CD8-positive, alpha-beta memory T cell (primary cell): ENCODE data around the gene MCEE. TPM values are rescaled to one million over a fixed set of nuclear protein-coding genes. Genes with fewer than 3 reads are reported as not detected.

Source experiments
- CTCF ChIA-PET: fragments of 350-600 bp; sonication (Branson Sonifier 250); formaldehyde crosslinking; loops from one replicate; lab custom pipeline; 2021; ENCODE audit warnings: antibody characterized with exemption; lab: Charles Lee
- POLR2A ChIA-PET: fragments of 350-600 bp; sonication (Branson Sonifier 250); formaldehyde crosslinking; loops from one replicate; lab custom pipeline; 2021; ENCODE audit warnings: antibody characterized with exemption; lab: Charles Lee
- DNase-seq, 5 donors: peaks; one replicate each; pipeline versions ENCODE4 v3.0.0 to v3.0.0-alpha.2; 2020 to 2022; ENCODE audit warnings: mixed read lengths in 1 of 5
- H3K27ac ChIP-seq: one replicate; pipeline ENCODE4 v1.7.0; 2013; ENCODE audit warnings: low read depth, mild to moderate bottlenecking, low read length, moderate library complexity
- H3K27me3 ChIP-seq: 2 replicates; pipeline ENCODE4 v1.7.0; 2013; ENCODE audit warnings: low read length, mild to moderate bottlenecking; ENCODE audit not compliant: insufficient read depth, poor library complexity, severe bottlenecking
- H3K36me3 ChIP-seq: 2 replicates; pipeline ENCODE4 v1.7.0; 2013; ENCODE audit warnings: mild to moderate bottlenecking, low read length, moderate library complexity; ENCODE audit not compliant: insufficient read depth
- H3K4me1 ChIP-seq: 2 replicates; pipeline ENCODE4 v1.7.0; 2013; ENCODE audit warnings: mild to moderate bottlenecking, low read length, moderate library complexity; ENCODE audit not compliant: insufficient read depth
- H3K4me3 ChIP-seq: 2 replicates; pipeline ENCODE4 v1.7.0; 2013; ENCODE audit warnings: mild to moderate bottlenecking, low read length
- H3K9me3 ChIP-seq: 2 replicates; pipeline ENCODE4 v1.7.0; 2013; ENCODE audit warnings: mild to moderate bottlenecking, low read length
- H3K27ac Mint-ChIP-seq, 8 donors: one replicate each; pipeline ENCODE4 v1.8.0; 2020 to 2021; ENCODE audit warnings: mixed read lengths in 8 of 8, mild to moderate bottlenecking in 6 of 8, inconsistent platforms in 3 of 8, moderate library complexity in 3 of 8
- H3K27me3 Mint-ChIP-seq, 2 donors: one replicate each; pipeline ENCODE4 v1.8.0; 2020 to 2021; ENCODE audit warnings: mixed read lengths in 2 of 2, mild to moderate bottlenecking in 1 of 2, moderate library complexity in 1 of 2
- H3K36me3 Mint-ChIP-seq, 3 donors: one replicate each; pipeline ENCODE4 v1.8.0; 2020 to 2021; ENCODE audit warnings: mixed read lengths in 3 of 3, inconsistent platforms in 1 of 3, mild to moderate bottlenecking in 1 of 3
- H3K4me1 Mint-ChIP-seq, 3 donors: one replicate each; pipeline ENCODE4 v1.8.0; 2020 to 2021; ENCODE audit warnings: mixed read lengths in 3 of 3, inconsistent platforms in 1 of 3, mild to moderate bottlenecking in 1 of 3
- H3K4me3 Mint-ChIP-seq, 7 donors: one replicate each; pipeline ENCODE4 v1.8.0; 2020 to 2021; ENCODE audit warnings: mixed read lengths in 7 of 7, mild to moderate bottlenecking in 6 of 7, moderate library complexity in 4 of 7, inconsistent platforms in 2 of 7
- H3K9me3 Mint-ChIP-seq, 5 donors: one replicate each; pipeline ENCODE4 v1.8.0; 2020 to 2022; ENCODE audit warnings: mixed read lengths in 5 of 5, mild to moderate bottlenecking in 3 of 5, moderate library complexity in 2 of 5, inconsistent platforms in 1 of 5
- polyA plus RNA-seq: library from polyadenylated mRNA; unstranded; fragments of 300-500 nt; fragmentation: Illumina TruSeq; gene quantifications from one replicate; pipeline ENCODE4 v1.2.3, GENCODE V29; 2021
- total RNA-seq, 2 experiments: library from RNA; stranded (reverse); gene quantifications; one replicate each; pipeline ENCODE4 v1.2.3, GENCODE V29; 2021

The MCEE gene
- total and polyA plus RNA-seq, 3 experiments from 2014 or later: 12.3 to 21.8 (median 13.5) TPM

DNA sequence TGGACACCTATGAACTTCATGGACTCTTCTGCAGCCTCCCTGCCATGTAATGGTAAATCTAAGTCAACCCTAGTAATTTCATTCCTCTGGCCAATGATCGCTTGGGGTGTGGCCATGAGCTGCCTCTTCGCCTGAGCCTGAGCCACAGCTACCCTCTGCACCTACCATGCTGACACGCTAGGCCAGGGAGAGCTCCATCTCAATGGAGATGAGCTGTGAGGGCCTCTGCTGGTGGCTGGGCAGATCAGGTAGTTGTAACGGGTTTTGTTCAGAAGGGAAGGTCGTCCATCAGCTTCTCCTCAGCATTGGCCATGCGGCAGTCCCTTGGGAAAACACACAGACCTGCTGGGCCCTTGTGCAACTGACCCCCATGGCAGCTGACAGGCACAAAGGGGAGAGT lies 24.8 kb upstream of the MCEE start:
- Mint-ChIP-seq H3K27me3 (peaks cover 4 to 12% of the 10 kb centered on the region in 2 donors), H3K4me3 (no peak overlapping the region), H3K27ac (peak overlapping the region in 2 of 8 donors; percentile 13 to 58), H3K4me1 (peaks cover 7 to 9% (median 8%) of the 10 kb centered on the region in 3 donors), H3K36me3 (peaks cover 0 to 14% (median 6%) of the 10 kb centered on the region in 3 donors), H3K9me3 (no peaks in the 10 kb centered on the region)
- CTCF ChIA-PET: interaction anchor here (1.4 kb wide), 2 partner anchors 24 to 54 kb away, joined by 3 to 5 read pairs; partner anchors contain the start of gene MPHOSPH10
- Histone ChIP-seq H3K36me3 (no peaks in the 10 kb centered on the region), H3K9me3 (no peaks in the 10 kb centered on the region), H3K27me3 (no peaks in the 10 kb centered on the region), H3K4me3 (no peak overlapping the region), H3K27ac (no peak overlapping the region), H3K4me1 (peaks cover 5% of the 10 kb centered on the region)
- POLR2A ChIA-PET: no interaction called here
- peak in 1 of 5 donors; percentile 50 for DNase-seq

DNA sequence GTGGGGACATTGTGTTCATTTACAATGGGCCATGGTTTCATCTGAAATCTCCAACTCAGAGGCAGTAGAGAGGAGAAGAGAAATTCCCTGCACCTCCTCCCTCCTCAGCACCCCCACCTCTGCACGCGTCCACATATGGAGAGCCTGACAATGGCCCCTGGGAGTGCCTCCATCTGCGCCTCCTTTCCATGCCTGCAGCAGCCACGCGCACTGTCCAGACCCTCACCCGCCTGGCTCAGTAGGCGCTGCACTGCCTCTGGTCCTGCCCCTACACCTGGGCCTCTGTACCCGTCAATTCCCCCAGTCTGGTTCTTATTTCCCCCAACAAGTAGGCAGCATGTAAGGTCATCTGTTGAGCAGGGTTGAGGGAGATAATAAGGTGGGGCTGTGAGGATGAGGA lies 24.2 kb upstream of the MCEE start:
- ChIA-PET CTCF (interaction anchor here (1.4 kb wide), 1 partner anchor 53 kb away, joined by 5 read pairs; no protein-coding TSS in a partner anchor), POLR2A (no interaction called here)

DNA sequence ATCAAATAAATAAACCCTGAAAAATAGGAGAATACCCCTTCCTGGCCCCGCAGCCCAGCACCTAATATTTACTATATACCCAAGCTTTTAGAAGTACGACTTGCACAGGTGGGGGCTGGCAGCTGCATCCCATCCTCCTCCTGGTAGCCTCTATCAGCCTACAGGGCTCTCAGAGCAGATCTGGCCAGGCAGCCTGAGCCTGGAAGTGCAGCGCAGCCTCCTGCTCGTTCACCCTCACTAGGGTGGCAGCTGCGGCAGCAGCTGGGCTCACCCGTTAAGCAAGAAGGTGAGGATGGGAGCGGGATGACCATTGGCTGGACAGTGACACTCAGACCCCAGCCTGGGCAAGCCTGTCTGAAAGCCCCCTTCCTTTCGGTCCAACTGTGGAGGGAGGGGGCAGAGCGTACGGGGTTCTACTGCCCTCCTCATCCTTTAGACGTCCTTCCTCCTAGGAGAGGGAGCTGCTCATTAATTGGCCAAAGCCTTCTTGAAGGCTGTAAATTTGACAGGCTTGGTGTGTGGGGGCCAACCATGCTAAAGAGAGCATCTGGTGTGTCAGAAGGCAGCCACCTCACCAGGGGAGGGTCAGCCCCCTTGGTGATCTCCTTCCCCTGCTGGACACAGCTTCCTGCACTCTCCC lies 23.7 kb upstream of the MCEE start:
- no peak overlapping the region for H3K27ac ChIP-seq
- no peak overlapping the region for H3K4me3 ChIP-seq
- no peaks in the 10 kb centered on the region for H3K9me3 ChIP-seq
- ChIA-PET CTCF (interaction anchor here (1.4 kb wide), 1 partner anchor 52 kb away, joined by 5 read pairs; no protein-coding TSS in a partner anchor), POLR2A (no interaction called here)
- Mint-ChIP-seq H3K27me3 (peaks cover 4 to 12% of the 10 kb centered on the region in 2 donors), H3K9me3 (no peaks in the 10 kb centered on the region), H3K27ac (no peak overlapping the region), H3K4me3 (no peak overlapping the region), H3K36me3 (peaks cover 0 to 25% (median 10%) of the 10 kb centered on the region in 3 donors), H3K4me1 (peaks cover 7 to 9% (median 8%) of the 10 kb centered on the region in 3 donors)
- DNase-seq: no peak
- H3K4me1 ChIP-seq: peaks cover 5% of the 10 kb centered on the region
- H3K36me3 ChIP-seq: peaks cover 10% of the 10 kb centered on the region
- H3K27me3 ChIP-seq: no peaks in the 10 kb centered on the region

More for the DNA sequence above, 24.2 kb upstream of the MCEE start:
- Mint-ChIP-seq H3K9me3 (no peaks in the 10 kb centered on the region), H3K36me3 (peaks cover 0 to 20% (median 6%) of the 10 kb centered on the region in 3 donors), H3K27ac (no peak overlapping the region), H3K4me1 (peaks cover 7 to 9% (median 8%) of the 10 kb centered on the region in 3 donors), H3K27me3 (peaks cover 4 to 12% of the 10 kb centered on the region in 2 donors), H3K4me3 (no peak overlapping the region)
- H3K4me1 ChIP-seq: peaks cover 5% of the 10 kb centered on the region
- H3K9me3 ChIP-seq: no peaks in the 10 kb centered on the region
- no peak overlapping the region for H3K27ac ChIP-seq
- H3K4me3 ChIP-seq: no peak overlapping the region
- no peak for DNase-seq
- H3K36me3 ChIP-seq: peaks cover 4% of the 10 kb centered on the region
- H3K27me3 ChIP-seq: no peaks in the 10 kb centered on the region

DNA sequence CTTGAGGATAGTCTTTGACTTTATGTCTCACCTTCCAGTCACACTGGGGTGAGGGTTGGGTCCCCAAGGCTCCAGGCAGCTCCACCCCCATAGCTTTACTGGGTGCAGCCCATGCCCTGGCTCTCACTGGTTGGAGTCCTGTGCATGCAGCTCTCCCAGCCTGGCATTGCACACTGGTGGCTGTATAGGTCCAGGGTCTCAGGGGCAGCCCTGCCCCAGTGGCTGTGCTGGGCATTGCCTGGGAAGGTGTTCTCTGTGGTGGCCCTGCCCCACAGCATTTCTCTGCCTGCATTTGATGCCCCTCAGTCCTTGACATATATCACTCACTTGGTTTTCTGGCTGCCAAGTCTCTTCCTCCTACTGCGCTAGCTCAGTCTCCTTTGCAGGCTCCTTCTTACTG lies 21.6 kb upstream of the MCEE start:
- ChIA-PET POLR2A (no interaction called here), CTCF (interaction anchor here (1.1 kb wide), 1 partner anchor 53 kb away, joined by 3 read pairs; no protein-coding TSS in a partner anchor)
- H3K9me3 ChIP-seq: no peaks in the 10 kb centered on the region
- peaks cover under 1 to 4% of the 10 kb centered on the region in 2 donors for H3K27me3 Mint-ChIP-seq
- peaks cover 0 to 2% (median 0%) of the 10 kb centered on the region in 3 donors for H3K4me1 Mint-ChIP-seq
- no peaks in the 10 kb centered on the region for H3K27me3 ChIP-seq
- no peak overlapping the region for H3K27ac ChIP-seq
- no peaks in the 10 kb centered on the region for H3K4me1 ChIP-seq
- H3K36me3 ChIP-seq: peaks cover 23% of the 10 kb centered on the region
- DNase-seq: no peak
- no peak overlapping the region for H3K4me3 ChIP-seq
- no peaks in the 10 kb centered on the region for H3K9me3 Mint-ChIP-seq
- no peak overlapping the region for H3K4me3 Mint-ChIP-seq
- H3K27ac Mint-ChIP-seq: peak overlapping the region in 2 of 8 donors; percentile 56 to 77
- H3K36me3 Mint-ChIP-seq: peaks cover 0 to 44% (median 15%) of the 10 kb centered on the region in 3 donors

DNA sequence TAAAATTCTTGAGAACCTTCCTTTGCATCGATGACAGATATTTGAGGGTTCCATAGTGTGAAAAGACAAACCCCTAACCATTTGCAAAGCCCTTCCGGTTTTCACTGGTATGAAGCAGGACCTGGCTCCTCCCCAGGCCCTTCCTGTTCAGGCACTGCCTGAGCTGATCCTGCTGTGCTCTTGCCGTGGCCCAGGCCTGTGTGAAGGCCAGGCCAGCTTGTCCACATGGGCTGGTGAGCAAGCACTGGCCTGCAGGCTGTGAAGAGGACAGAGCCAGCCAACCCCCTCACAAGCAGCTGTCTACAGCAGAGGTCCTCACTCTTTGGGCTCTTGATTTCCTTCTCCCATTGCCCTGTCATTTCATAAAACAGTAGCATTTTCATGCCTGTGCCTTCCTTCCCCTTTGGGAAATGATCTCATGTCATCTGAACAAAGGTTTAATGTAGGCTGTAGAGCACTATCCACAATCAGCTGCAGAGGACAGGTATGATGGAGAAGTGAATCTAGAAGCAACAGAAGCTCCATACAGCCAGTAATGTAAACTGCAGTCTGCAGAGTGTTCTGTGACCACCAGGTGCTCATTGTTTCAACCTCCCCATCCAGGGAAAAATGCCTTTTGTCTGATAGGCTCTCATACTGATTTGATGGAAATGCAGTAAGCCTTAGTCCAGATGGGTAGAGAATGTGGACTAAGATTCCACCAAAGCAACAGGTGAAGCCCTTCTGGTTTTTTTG lies 20.2 kb upstream of the MCEE start:
- Mint-ChIP-seq H3K36me3 (peaks cover 0 to 55% (median 21%) of the 10 kb centered on the region in 3 donors), H3K27me3 (no peaks in the 10 kb centered on the region), H3K4me1 (no peaks in the 10 kb centered on the region), H3K9me3 (no peaks in the 10 kb centered on the region), H3K4me3 (no peak overlapping the region), H3K27ac (peak overlapping the region in 4 of 8 donors; percentile 16 to 85 (median 47))
- Histone ChIP-seq H3K36me3 (peaks cover 29% of the 10 kb centered on the region), H3K27ac (no peak overlapping the region), H3K4me1 (no peaks in the 10 kb centered on the region), H3K4me3 (no peak overlapping the region), H3K9me3 (no peaks in the 10 kb centered on the region), H3K27me3 (no peaks in the 10 kb centered on the region)
- CTCF ChIA-PET: interaction anchor here (1.6 kb wide), 1 partner anchor 77 kb away, joined by 3 read pairs; the partner anchor contains the start of gene PAIP2B
- DNase-seq: no peak
- POLR2A ChIA-PET: no interaction called here

DNA sequence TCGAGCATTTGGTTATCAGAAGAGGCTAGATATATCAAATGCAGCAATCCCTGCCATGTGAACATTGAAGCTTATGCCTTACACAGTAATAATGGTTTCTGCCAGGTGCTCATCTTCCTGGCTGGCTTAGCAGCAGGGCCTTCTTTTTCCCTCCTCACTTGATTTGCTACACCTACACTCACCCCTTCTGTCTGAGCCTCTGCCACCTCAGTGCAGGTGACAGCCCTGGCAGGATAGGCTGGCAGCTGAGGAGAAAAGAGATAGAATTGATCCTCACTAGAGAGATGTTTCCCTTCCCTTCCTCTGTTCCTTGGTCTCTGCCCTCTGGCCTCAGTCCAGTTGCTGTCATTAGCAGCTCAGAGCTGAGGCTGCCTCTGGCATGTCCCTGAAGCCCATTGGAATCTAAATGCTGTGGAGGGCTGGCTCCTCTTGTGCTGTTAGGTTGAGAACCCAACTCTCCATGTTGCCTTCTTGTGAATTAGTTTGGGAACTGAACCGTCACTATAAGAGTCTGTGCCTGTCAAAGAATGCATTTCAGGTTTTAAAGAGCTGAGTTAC lies 18.6 kb upstream of the MCEE start:
- Histone ChIP-seq H3K4me1 (no peaks in the 10 kb centered on the region), H3K36me3 (peaks cover 43% of the 10 kb centered on the region), H3K4me3 (no peak overlapping the region), H3K27me3 (no peaks in the 10 kb centered on the region), H3K27ac (no peak overlapping the region), H3K9me3 (no peaks in the 10 kb centered on the region)
- no peak overlapping the region for H3K4me3 Mint-ChIP-seq
- CTCF ChIA-PET: interaction anchor here (1.6 kb wide), 1 partner anchor 78 kb away, joined by 3 read pairs; the partner anchor contains the start of gene PAIP2B
- DNase-seq: no peak
- H3K27ac Mint-ChIP-seq: peak overlapping the region in 1 of 8 donors; percentile 1
- peaks cover 5 to 72% (median 31%) of the 10 kb centered on the region in 3 donors for H3K36me3 Mint-ChIP-seq
- H3K4me1 Mint-ChIP-seq: no peaks in the 10 kb centered on the region
- no peaks in the 10 kb centered on the region for H3K27me3 Mint-ChIP-seq
- H3K9me3 Mint-ChIP-seq: no peaks in the 10 kb centered on the region
- POLR2A ChIA-PET: no interaction called here

DNA sequence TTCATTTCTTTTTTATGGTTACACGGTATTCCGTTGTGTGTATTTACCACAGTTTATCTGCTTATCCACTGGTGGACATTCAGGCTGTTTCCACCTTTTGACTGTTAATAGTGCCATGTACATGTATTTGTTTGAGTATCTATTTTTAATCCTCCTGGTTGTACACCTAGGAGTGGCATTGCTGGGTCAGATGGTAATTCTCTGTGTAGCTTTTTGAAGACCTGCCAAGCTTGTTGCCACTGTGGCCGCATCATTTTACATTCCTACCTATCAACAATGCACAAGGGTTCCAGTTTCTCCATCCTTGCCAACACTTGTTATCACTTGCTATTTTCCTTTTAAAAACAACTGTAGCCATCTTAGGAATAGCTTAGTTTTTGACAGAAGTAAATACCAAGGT lies 13.8 kb upstream of the MCEE start:
- POLR2A ChIA-PET: interaction anchor here (0.9 kb wide), 1 partner anchor 13 kb away, joined by 3 read pairs; no protein-coding TSS in a partner anchor
- H3K9me3 ChIP-seq: no peaks in the 10 kb centered on the region
- peaks cover 5 to 91% (median 32%) of the 10 kb centered on the region in 3 donors for H3K36me3 Mint-ChIP-seq
- no peaks in the 10 kb centered on the region for H3K27me3 Mint-ChIP-seq
- no peak overlapping the region for H3K27ac Mint-ChIP-seq
- no peak overlapping the region for H3K27ac ChIP-seq
- no peaks in the 10 kb centered on the region for H3K27me3 ChIP-seq
- H3K4me1 ChIP-seq: no peaks in the 10 kb centered on the region
- CTCF ChIA-PET: interaction anchor here (1.5 kb wide), 2 partner anchors 13 to 43 kb away, joined by 3 to 4 read pairs; no protein-coding TSS in a partner anchor
- no peaks in the 10 kb centered on the region for H3K4me1 Mint-ChIP-seq
- H3K36me3 ChIP-seq: peaks cover 57% of the 10 kb centered on the region
- no peak overlapping the region for H3K4me3 ChIP-seq
- H3K9me3 Mint-ChIP-seq: no peaks in the 10 kb centered on the region
- no peak for DNase-seq
- no peak overlapping the region for H3K4me3 Mint-ChIP-seq
